ENCODE measurements around the gene ADSL. TPM values are rescaled to one million over a fixed set of nuclear protein-coding genes. Genes with fewer than 3 reads are reported as not detected.

The ADSL gene
- total RNA-seq, 4 donors from 2014 or later: 41.8 to 51.7 (median 45.2) TPM

DNA sequence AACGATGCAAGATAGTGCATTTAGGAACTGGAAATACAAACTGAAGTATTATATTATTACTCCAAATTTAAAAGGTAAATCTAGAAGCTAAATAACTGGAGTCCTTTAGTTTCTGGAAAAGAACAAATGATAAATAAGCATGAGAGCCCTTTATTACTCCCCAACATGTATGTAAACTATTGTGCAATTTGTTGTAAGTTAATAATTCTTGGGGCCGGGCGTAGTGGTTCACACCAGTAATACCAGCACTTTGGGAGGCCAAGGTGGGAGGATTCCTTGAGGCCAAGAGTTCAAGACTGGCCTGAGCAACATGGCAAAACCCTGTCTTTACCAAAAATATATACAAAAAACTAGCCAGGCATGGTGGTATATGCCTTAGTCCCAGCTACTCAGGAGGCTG lies 35.2 kb downstream of the ADSL start:
- Histone ChIP-seq H3K36me3 (no peaks in the 10 kb centered on the region), H3K4me3 (no peak overlapping the region), H3K9me3 (no peaks in the 10 kb centered on the region), H3K27ac (no peak overlapping the region), H3K4me1 (peaks cover 4% of the 10 kb centered on the region), H3K27me3 (no peaks in the 10 kb centered on the region)
- 98% methylated on average over 3 of the region's 3 CpGs for whole genome bisulfite sequencing
- TF ChIP-seq POLR2AphosphoS5 (IDR thresholded peaks at IDR 0.05) (no peak), EP300 (IDR thresholded peaks at IDR 0.05) (no peak), POLR2A (IDR thresholded peaks at IDR 0.05) (no peak)
- TF ChIP-seq, protein P1, sequence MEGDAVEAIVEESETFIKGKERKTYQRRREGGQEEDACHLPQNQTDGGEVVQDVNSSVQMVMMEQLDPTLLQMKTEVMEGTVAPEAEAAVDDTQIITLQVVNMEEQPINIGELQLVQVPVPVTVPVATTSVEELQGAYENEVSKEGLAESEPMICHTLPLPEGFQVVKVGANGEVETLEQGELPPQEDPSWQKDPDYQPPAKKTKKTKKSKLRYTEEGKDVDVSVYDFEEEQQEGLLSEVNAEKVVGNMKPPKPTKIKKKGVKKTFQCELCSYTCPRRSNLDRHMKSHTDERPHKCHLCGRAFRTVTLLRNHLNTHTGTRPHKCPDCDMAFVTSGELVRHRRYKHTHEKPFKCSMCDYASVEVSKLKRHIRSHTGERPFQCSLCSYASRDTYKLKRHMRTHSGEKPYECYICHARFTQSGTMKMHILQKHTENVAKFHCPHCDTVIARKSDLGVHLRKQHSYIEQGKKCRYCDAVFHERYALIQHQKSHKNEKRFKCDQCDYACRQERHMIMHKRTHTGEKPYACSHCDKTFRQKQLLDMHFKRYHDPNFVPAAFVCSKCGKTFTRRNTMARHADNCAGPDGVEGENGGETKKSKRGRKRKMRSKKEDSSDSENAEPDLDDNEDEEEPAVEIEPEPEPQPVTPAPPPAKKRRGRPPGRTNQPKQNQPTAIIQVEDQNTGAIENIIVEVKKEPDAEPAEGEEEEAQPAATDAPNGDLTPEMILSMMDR (IDR thresholded peaks at IDR 0.05): no peak
- DNase-seq (ENCODE audit: low spot score in 2 of 2): no peak

DNA sequence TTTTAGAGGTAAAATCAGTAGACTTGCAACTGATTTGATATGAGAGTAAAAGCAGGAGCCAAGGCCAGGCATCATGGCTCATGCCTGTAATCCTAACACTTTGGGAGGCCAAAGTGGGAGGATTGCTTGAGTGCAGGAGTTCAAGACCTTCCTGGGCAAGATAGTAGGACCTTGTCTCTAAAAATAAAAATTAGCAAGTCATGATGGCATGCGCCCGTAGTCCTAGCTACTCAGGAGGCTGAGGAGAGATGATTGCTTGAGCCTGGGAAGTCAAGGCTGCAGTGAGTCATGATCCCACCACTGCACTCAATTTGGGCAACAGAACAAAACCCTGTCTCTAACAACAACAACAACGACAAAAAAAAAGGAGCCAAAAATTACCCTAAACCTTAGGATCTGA lies 37.6 kb downstream of the ADSL start:
- H3K4me3 ChIP-seq: no peak overlapping the region
- peaks cover 4% of the 10 kb centered on the region for H3K4me1 ChIP-seq
- H3K9me3 ChIP-seq: no peaks in the 10 kb centered on the region
- TF ChIP-seq POLR2A (IDR thresholded peaks at IDR 0.05): no peak
- TF ChIP-seq EP300 (IDR thresholded peaks at IDR 0.05): no peak
- TF ChIP-seq, protein P1 (IDR thresholded peaks at IDR 0.05): no peak
- no peak for TF ChIP-seq POLR2AphosphoS5 (IDR thresholded peaks at IDR 0.05)
- H3K27ac ChIP-seq: no peak overlapping the region
- DNase-seq (ENCODE audit: low spot score in 2 of 2): no peak
- no peaks in the 10 kb centered on the region for H3K36me3 ChIP-seq
- WGBS: 77% methylated on average over 3 of the region's 3 CpGs
- H3K27me3 ChIP-seq: no peaks in the 10 kb centered on the region

GRCh38 chr22:40385036-40385782 lies 38.9 kb downstream of the ADSL start:
- no peaks in the 10 kb centered on the region for H3K36me3 ChIP-seq
- peaks cover 4% of the 10 kb centered on the region for H3K4me1 ChIP-seq
- WGBS: 78% methylated on average over 10 of the region's 10 CpGs
- H3K27me3 ChIP-seq: no peaks in the 10 kb centered on the region
- H3K9me3 ChIP-seq: no peaks in the 10 kb centered on the region
- no peak for DNase-seq (ENCODE audit: low spot score in 2 of 2)
- H3K27ac ChIP-seq: no peak overlapping the region
- no peak for TF ChIP-seq POLR2AphosphoS5 (IDR thresholded peaks at IDR 0.05)
- TF ChIP-seq, protein P1 (IDR thresholded peaks at IDR 0.05): no peak
- TF ChIP-seq EP300 (IDR thresholded peaks at IDR 0.05): no peak
- TF ChIP-seq POLR2A (IDR thresholded peaks at IDR 0.05): no peak
- H3K4me3 ChIP-seq: no peak overlapping the region

- no peak for TF ChIP-seq POLR2AphosphoS5 (IDR thresholded peaks at IDR 0.05)
- TF ChIP-seq, protein P1 (IDR thresholded peaks at IDR 0.05): no peak
- TF ChIP-seq EP300 (IDR thresholded peaks at IDR 0.05): no peak
- no peak for TF ChIP-seq POLR2A (IDR thresholded peaks at IDR 0.05)
- Histone ChIP-seq H3K36me3 (no peaks in the 10 kb centered on the region), H3K27me3 (no peaks in the 10 kb centered on the region), H3K27ac (no peak overlapping the region), H3K4me3 (no peak overlapping the region), H3K4me1 (peaks cover 4% of the 10 kb centered on the region), H3K9me3 (no peaks in the 10 kb centered on the region)
- DNase-seq (ENCODE audit: low spot score in 2 of 2): no peak
- WGBS: 72% methylated on average over 5 of the region's 5 CpGs
These were observed 41.4 kb downstream of the ADSL start for GRCh38 chr22:40387746-40388145.

DNA sequence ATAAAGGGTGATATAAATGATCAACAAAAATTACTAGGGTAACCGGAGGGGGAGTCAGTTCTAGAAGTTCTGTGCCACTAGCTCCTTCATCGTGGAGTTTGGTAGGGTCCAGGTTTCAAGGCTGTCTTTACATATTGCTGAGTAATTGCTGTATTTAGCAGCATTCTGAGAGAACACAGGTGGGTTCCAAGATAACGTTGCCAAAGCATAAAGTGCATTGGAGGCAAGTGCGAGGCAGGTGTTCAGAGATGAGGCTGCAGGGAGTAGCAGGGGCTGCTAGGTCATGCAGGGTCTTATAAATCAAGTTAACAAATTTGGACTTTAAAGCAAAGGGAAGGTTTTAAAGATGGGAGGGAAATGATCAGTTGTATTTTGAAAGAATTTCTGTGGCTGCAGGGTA lies 41.9 kb downstream of the ADSL start:
- H3K9me3 ChIP-seq: no peaks in the 10 kb centered on the region
- H3K4me1 ChIP-seq: peaks cover 4% of the 10 kb centered on the region
- H3K27me3 ChIP-seq: no peaks in the 10 kb centered on the region
- no peak overlapping the region for H3K27ac ChIP-seq
- H3K4me3 ChIP-seq: no peak overlapping the region
- no peak for TF ChIP-seq POLR2A (IDR thresholded peaks at IDR 0.05)
- TF ChIP-seq EP300 (IDR thresholded peaks at IDR 0.05): no peak
- TF ChIP-seq, protein P1 (IDR thresholded peaks at IDR 0.05): no peak
- DNase-seq (ENCODE audit: low spot score in 2 of 2): no peak
- H3K36me3 ChIP-seq: no peaks in the 10 kb centered on the region
- WGBS: 76% methylated on average over 4 of the region's 4 CpGs

Measured in suprapubic skin (tissue), 4 donors.